Keratinocyte (primary cell): ENCODE measurements around the gene NPFFR1. TPM values are rescaled to one million over a fixed set of nuclear protein-coding genes. Genes with fewer than 3 reads are reported as not detected.

Experiments used
- DNase-seq: peaks from one replicate; pipeline ENCODE4 v3.0.0-alpha.2; 2011; ENCODE audit warnings: low read depth, missing footprints, low spot score
- FAIRE-seq: peaks from 2 replicates; lab custom pipeline; 2011; peaks lifted over from hg19 to GRCh38; lab: Jason Lieb, UNC
- H2AFZ ChIP-seq: 2 replicates; pipeline ENCODE4 v1.6.0; 2012; ENCODE audit warnings: low read length, control low read depth, inconsistent platforms; ENCODE audit not compliant: control insufficient read depth
- H3K27ac ChIP-seq: 2 replicates; pipeline ENCODE4 v1.5.1; 2011; ENCODE audit warnings: low read length; ENCODE audit not compliant: control insufficient read depth, insufficient read depth
- H3K27me3 ChIP-seq: 3 replicates; pipeline ENCODE4 v1.6.0; 2011; ENCODE audit warnings: low read length; ENCODE audit not compliant: control insufficient read depth, insufficient read depth; ENCODE audit errors: extremely low read depth
- H3K36me3 ChIP-seq, 2 experiments: 2 replicates in 1 of 2; 3 replicates in 1 of 2; pipeline ENCODE4 v1.5.1; 2011; ENCODE audit warnings: low read length in 2 of 2, mild to moderate bottlenecking in 1 of 2; ENCODE audit not compliant: control insufficient read depth in 2 of 2, insufficient read depth in 2 of 2; ENCODE audit errors: extremely low read depth in 1 of 2
- H3K4me1 ChIP-seq: 3 replicates; pipeline ENCODE4 v1.5.1; 2011; ENCODE audit warnings: low read length; ENCODE audit not compliant: control insufficient read depth, insufficient read depth; ENCODE audit errors: extremely low read depth
- H3K4me2 ChIP-seq: 3 replicates; pipeline ENCODE4 v1.6.0; 2011; ENCODE audit warnings: low read depth, low read length; ENCODE audit not compliant: control insufficient read depth, insufficient read depth; ENCODE audit errors: extremely low read depth
- H3K4me3 ChIP-seq, 3 experiments: fragments of 200-600 bp in 1 of 3; sonication (generic) in 1 of 3; 2 replicates in 2 of 3; 3 replicates in 1 of 3; pipeline ENCODE4 v1.5.1; 2011 to 2016; ENCODE audit warnings: low read length in 3 of 3, mild to moderate bottlenecking in 3 of 3, control low read depth in 2 of 3, inconsistent platforms in 1 of 3, low read depth in 1 of 3, mixed read lengths in 1 of 3, mixed run types in 1 of 3, moderate library complexity in 1 of 3; ENCODE audit not compliant: control insufficient read depth in 2 of 3, insufficient read depth in 2 of 3; ENCODE audit errors: extremely low read depth in 1 of 3
- H3K79me2 ChIP-seq: 2 replicates; pipeline ENCODE4 v1.6.0; 2012; ENCODE audit warnings: low read length; ENCODE audit not compliant: control insufficient read depth, insufficient read depth
- H3K9ac ChIP-seq: 3 replicates; pipeline ENCODE4 v1.6.0; 2011; ENCODE audit warnings: low read length; ENCODE audit not compliant: control insufficient read depth, insufficient read depth; ENCODE audit errors: extremely low read depth
- H3K9me1 ChIP-seq: 3 replicates; pipeline ENCODE4 v1.6.0; 2011; ENCODE audit warnings: low read length; ENCODE audit not compliant: control insufficient read depth, insufficient read depth; ENCODE audit errors: extremely low read depth
- H3K9me3 ChIP-seq: 2 replicates; pipeline ENCODE4 v1.5.1; 2012; ENCODE audit warnings: low read depth, low read length; ENCODE audit not compliant: control insufficient read depth
- H4K20me1 ChIP-seq: 3 replicates; pipeline ENCODE4 v1.6.0; 2011; ENCODE audit warnings: low read length; ENCODE audit not compliant: control insufficient read depth, insufficient read depth; ENCODE audit errors: extremely low read depth
- CTCF ChIP-seq, 3 experiments: IDR thresholded peaks in 1 of 3; conservative IDR thresholded peaks in 1 of 3; optimal IDR thresholded peaks in 1 of 3; 2 replicates in 2 of 3; 3 replicates in 1 of 3; pipeline versions ENCODE3 to v1.5.1; 2011; ENCODE audit warnings: low read length in 3 of 3, mild to moderate bottlenecking in 3 of 3, moderate library complexity in 2 of 3, control low read depth in 1 of 3, inconsistent platforms in 1 of 3; ENCODE audit not compliant: insufficient read depth in 2 of 3; ENCODE audit errors: extremely low read depth in 1 of 3
- EZH2 ChIP-seq: IDR thresholded peaks from one replicate; pipeline ENCODE4 v1.6.1; 2012; ENCODE audit warnings: inconsistent platforms, mild to moderate bottlenecking, low read length, moderate library complexity
- dilution Hi-C: fragments of 300-500 bp; cut with MboI; formaldehyde crosslinking; loops from one replicate; pipeline ENCODE4 v1.7.0; 2020; ENCODE audit warnings: low sequenced_read_pairs; ENCODE audit not compliant: extremely low pct_ligation_motif_present
- polyA plus RNA-seq, 5 experiments: library from polyadenylated mRNA; depleted of rRNA in 3 of 5; stranded (reverse) in 3 of 5; stranded (forward) in 1 of 5; unstranded in 1 of 5; fragments of >200 nt; gene quantifications; 1 replicate in 1 of 5; 2 replicates in 3 of 5; 3 replicates in 1 of 5; pipeline versions ENCODE4 v1.2.1 to v1.2.3, GENCODE V29; 2011 to 2012; ENCODE audit warnings: missing spikeins in 2 of 5, low read depth in 1 of 5, low replicate concordance in 1 of 5

Gene NPFFR1
- polyA plus RNA-seq, 1 donor (not counting 4 experiments of a cell fraction or from before 2014, with no cell fraction given) = not detected

DNA sequence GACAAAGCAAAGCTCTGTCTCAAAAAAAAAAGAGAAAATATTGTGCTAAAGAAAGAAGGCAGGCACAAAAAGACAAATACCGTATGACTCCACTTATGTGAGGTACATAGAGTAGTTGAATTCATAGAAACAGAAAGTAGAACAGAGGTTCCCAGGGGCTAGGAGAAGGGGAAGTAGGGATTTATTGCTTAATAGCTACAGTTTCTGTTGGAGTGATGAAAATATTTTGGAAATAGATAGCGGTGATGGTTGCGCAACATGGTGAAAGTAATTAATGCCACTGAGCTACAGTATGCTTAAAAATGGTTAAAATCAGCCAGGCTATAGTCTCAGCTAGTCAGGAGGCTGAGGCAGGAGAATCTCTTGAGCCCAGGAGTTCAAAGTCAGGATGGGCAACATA lies 18.5 kb upstream of the NPFFR1 start:
- Histone ChIP-seq H3K4me2 (no peak overlapping the region), H2AFZ (no peak overlapping the region), H3K4me3 (no peak overlapping the region), H3K9me3 (no peaks in the 10 kb centered on the region), H3K9me1 (no peaks in the 10 kb centered on the region), H3K4me1 (no peaks in the 10 kb centered on the region), H3K27me3 (no peaks in the 10 kb centered on the region), H3K79me2 (no peaks in the 10 kb centered on the region), H4K20me1 (no peaks in the 10 kb centered on the region), H3K9ac (no peak overlapping the region), H3K36me3 (no peaks in the 10 kb centered on the region), H3K27ac (no peak overlapping the region)
- no peak for TF ChIP-seq EZH2
- no peak for TF ChIP-seq CTCF (optimal IDR thresholded peaks at IDR 0.05 in 1 of 3, IDR thresholded peaks at IDR 0.05 in 1 of 3, conservative IDR thresholded peaks at IDR 0.05 in 1 of 3; ENCODE audit: extremely low read depth in 1 of 3, insufficient read depth in 2 of 3, low read length in 3 of 3)
- DNase-seq = no peak
- dilution Hi-C loops = no loop called here
- FAIRE-seq = no peak

GRCh38 chr10:70300908-70301597 lies 17.2 kb upstream of the NPFFR1 start:
- H4K20me1 ChIP-seq = no peaks in the 10 kb centered on the region
- no peaks in the 10 kb centered on the region for H3K79me2 ChIP-seq
- H3K4me2 ChIP-seq = no peak overlapping the region
- H3K4me1 ChIP-seq = peaks cover 10% of the 10 kb centered on the region
- no peaks in the 10 kb centered on the region for H3K9me1 ChIP-seq
- no peaks in the 10 kb centered on the region for H3K27me3 ChIP-seq
- FAIRE-seq (no peak), DNase-seq (no peak)
- no peaks in the 10 kb centered on the region for H3K9me3 ChIP-seq
- no peak overlapping the region for H3K4me3 ChIP-seq
- no peak overlapping the region for H3K27ac ChIP-seq
- H3K9ac ChIP-seq = no peak overlapping the region
- dilution Hi-C loops = no loop called here
- H3K36me3 ChIP-seq = no peaks in the 10 kb centered on the region
- H2AFZ ChIP-seq = no peak overlapping the region
- TF ChIP-seq EZH2 = no peak
- TF ChIP-seq CTCF (optimal IDR thresholded peaks at IDR 0.05 in 1 of 3, IDR thresholded peaks at IDR 0.05 in 1 of 3, conservative IDR thresholded peaks at IDR 0.05 in 1 of 3; ENCODE audit: extremely low read depth in 1 of 3, insufficient read depth in 2 of 3, low read length in 3 of 3) = no peak
